ENCODE measurements around the gene LGMN. TPM values are rescaled to one million over a fixed set of nuclear protein-coding genes. Genes with fewer than 3 reads are reported as not detected.

Gene LGMN
- total and polyA plus RNA-seq, 4 donors, result 56.2 to 192 (median 62.4) TPM

DNA sequence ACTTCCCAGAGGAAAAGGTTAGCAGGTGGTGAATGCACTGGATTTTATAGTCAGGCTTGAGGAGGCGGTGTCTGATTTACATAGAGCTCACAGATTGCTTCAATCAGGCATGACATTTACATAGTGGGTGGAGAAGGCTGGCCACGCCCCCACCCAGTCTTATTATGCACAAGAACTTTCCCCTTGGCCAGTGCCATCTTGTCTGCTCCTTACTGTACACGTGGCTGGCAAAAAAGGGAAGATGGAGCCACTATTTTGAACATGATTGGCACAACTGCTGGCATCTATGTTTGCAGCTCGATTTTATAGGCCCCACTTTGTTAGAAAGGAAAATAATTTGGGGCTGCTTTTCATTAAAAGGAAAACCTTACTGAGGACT lies 10.9 kb upstream of the LGMN start:
- H3K4me3 ChIP-seq (ENCODE audit: low read depth in 1 of 3, low read length in 3 of 3), result no peak overlapping the region
- no peak for DNase-seq (ENCODE audit: low spot score)
- no peaks in the 10 kb centered on the region for H3K4me1 ChIP-seq (ENCODE audit: control insufficient read depth in 4 of 4, insufficient read depth in 4 of 4, low read length in 3 of 4)
- H3K9ac ChIP-seq (ENCODE audit: low read depth in 1 of 2, low read length in 2 of 2), result no peak overlapping the region
- H3K27ac ChIP-seq (ENCODE audit: low read depth in 1 of 2, low read length in 2 of 2), result no peak overlapping the region
- TF ChIP-seq RXRA (IDR thresholded peaks at IDR 0.05), result no peak
- TF ChIP-seq, protein P1, sequence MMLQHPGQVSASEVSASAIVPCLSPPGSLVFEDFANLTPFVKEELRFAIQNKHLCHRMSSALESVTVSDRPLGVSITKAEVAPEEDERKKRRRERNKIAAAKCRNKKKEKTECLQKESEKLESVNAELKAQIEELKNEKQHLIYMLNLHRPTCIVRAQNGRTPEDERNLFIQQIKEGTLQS (IDR thresholded peaks at IDR 0.05), result no peak
- no peak for TF ChIP-seq EGR1 (IDR thresholded peaks at IDR 0.05; ENCODE audit: low read depth in 2 of 2)
- TF ChIP-seq TAF1 (conservative IDR thresholded peaks at IDR 0.05), result no peak
- no peak for TF ChIP-seq HNF4G (IDR thresholded peaks at IDR 0.05)
- TF ChIP-seq, protein P2, sequence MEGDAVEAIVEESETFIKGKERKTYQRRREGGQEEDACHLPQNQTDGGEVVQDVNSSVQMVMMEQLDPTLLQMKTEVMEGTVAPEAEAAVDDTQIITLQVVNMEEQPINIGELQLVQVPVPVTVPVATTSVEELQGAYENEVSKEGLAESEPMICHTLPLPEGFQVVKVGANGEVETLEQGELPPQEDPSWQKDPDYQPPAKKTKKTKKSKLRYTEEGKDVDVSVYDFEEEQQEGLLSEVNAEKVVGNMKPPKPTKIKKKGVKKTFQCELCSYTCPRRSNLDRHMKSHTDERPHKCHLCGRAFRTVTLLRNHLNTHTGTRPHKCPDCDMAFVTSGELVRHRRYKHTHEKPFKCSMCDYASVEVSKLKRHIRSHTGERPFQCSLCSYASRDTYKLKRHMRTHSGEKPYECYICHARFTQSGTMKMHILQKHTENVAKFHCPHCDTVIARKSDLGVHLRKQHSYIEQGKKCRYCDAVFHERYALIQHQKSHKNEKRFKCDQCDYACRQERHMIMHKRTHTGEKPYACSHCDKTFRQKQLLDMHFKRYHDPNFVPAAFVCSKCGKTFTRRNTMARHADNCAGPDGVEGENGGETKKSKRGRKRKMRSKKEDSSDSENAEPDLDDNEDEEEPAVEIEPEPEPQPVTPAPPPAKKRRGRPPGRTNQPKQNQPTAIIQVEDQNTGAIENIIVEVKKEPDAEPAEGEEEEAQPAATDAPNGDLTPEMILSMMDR (IDR thresholded peaks at IDR 0.05; ENCODE audit: low read depth, low read length, missing input control), result no peak
- TF ChIP-seq, protein P3, sequence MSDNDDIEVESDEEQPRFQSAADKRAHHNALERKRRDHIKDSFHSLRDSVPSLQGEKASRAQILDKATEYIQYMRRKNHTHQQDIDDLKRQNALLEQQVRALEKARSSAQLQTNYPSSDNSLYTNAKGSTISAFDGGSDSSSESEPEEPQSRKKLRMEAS (IDR thresholded peaks at IDR 0.05), result no peak
- TF ChIP-seq YY1 (IDR thresholded peaks at IDR 0.05), result no peak
- TF ChIP-seq, protein P4, sequence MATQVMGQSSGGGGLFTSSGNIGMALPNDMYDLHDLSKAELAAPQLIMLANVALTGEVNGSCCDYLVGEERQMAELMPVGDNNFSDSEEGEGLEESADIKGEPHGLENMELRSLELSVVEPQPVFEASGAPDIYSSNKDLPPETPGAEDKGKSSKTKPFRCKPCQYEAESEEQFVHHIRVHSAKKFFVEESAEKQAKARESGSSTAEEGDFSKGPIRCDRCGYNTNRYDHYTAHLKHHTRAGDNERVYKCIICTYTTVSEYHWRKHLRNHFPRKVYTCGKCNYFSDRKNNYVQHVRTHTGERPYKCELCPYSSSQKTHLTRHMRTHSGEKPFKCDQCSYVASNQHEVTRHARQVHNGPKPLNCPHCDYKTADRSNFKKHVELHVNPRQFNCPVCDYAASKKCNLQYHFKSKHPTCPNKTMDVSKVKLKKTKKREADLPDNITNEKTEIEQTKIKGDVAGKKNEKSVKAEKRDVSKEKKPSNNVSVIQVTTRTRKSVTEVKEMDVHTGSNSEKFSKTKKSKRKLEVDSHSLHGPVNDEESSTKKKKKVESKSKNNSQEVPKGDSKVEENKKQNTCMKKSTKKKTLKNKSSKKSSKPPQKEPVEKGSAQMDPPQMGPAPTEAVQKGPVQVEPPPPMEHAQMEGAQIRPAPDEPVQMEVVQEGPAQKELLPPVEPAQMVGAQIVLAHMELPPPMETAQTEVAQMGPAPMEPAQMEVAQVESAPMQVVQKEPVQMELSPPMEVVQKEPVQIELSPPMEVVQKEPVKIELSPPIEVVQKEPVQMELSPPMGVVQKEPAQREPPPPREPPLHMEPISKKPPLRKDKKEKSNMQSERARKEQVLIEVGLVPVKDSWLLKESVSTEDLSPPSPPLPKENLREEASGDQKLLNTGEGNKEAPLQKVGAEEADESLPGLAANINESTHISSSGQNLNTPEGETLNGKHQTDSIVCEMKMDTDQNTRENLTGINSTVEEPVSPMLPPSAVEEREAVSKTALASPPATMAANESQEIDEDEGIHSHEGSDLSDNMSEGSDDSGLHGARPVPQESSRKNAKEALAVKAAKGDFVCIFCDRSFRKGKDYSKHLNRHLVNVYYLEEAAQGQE (IDR thresholded peaks at IDR 0.05), result no peak
- no peak for TF ChIP-seq NR2F2 (IDR thresholded peaks at IDR 0.05)
- TF ChIP-seq FOXA1 (IDR thresholded peaks at IDR 0.05), result no peak
- 74% methylated on average over 4 of the region's 4 CpGs for WGBS
- no peaks in the 10 kb centered on the region for H3K9me3 ChIP-seq (ENCODE audit: control insufficient read depth in 4 of 4, low read length in 3 of 4)
- no peaks in the 10 kb centered on the region for H3K36me3 ChIP-seq (ENCODE audit: control insufficient read depth in 4 of 4, insufficient read depth in 3 of 4, low read depth in 1 of 4, low read length in 3 of 4)
- H3K27me3 ChIP-seq (ENCODE audit: control insufficient read depth in 4 of 4, insufficient read depth in 4 of 4, low read length in 3 of 4), result no peaks in the 10 kb centered on the region

DNA sequence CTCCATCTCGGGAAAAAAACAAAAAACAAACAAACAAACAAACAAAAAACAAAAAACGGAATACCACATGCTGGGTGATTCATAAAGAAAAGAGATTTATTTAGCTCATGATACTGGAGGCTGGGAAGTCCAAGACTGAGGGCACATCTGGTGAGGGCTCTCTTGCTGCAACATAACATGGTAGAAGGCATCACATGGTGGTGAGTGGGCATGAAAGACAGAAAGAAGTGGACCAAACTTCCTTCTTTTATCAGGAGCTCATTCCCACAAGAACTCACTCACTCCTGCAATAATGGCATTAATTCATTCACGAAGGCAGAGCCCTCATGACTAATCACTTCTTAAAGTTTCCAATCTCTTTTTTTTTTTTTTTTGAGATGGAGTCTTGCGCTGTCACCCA lies 8.0 kb upstream of the LGMN start:
- TF ChIP-seq, protein P2 (IDR thresholded peaks at IDR 0.05; ENCODE audit: low read depth, low read length, missing input control), result no peak
- TF ChIP-seq EGR1 (IDR thresholded peaks at IDR 0.05; ENCODE audit: low read depth in 2 of 2), result no peak
- no peak for TF ChIP-seq FOXA1 (IDR thresholded peaks at IDR 0.05)
- TF ChIP-seq, protein P4 (IDR thresholded peaks at IDR 0.05), result no peak
- TF ChIP-seq, protein P3 (IDR thresholded peaks at IDR 0.05), result no peak
- TF ChIP-seq HNF4G (IDR thresholded peaks at IDR 0.05), result no peak
- TF ChIP-seq GABPA (IDR thresholded peaks at IDR 0.05 in 1 of 2, conservative IDR thresholded peaks at IDR 0.05 in 1 of 2), result no peak
- H3K36me3 ChIP-seq (ENCODE audit: control insufficient read depth in 4 of 4, insufficient read depth in 3 of 4, low read depth in 1 of 4, low read length in 3 of 4), result no peaks in the 10 kb centered on the region
- H3K4me1 ChIP-seq (ENCODE audit: control insufficient read depth in 4 of 4, insufficient read depth in 4 of 4, low read length in 3 of 4), result no peaks in the 10 kb centered on the region
- no peaks in the 10 kb centered on the region for H3K9me3 ChIP-seq (ENCODE audit: control insufficient read depth in 4 of 4, low read length in 3 of 4)
- WGBS, result 86% methylated on average over 4 of the region's 4 CpGs
- no peak overlapping the region for H3K4me3 ChIP-seq (ENCODE audit: low read depth in 1 of 3, low read length in 3 of 3)
- no peaks in the 10 kb centered on the region for H3K27me3 ChIP-seq (ENCODE audit: control insufficient read depth in 4 of 4, insufficient read depth in 4 of 4, low read length in 3 of 4)
- no peak overlapping the region for H3K27ac ChIP-seq (ENCODE audit: low read depth in 1 of 2, low read length in 2 of 2)
- no peak for DNase-seq (ENCODE audit: low spot score)
- H3K9ac ChIP-seq (ENCODE audit: low read depth in 1 of 2, low read length in 2 of 2), result no peak overlapping the region
